ENCODE data around the gene PKD2L1.

The PKD2L1 gene

DNA sequence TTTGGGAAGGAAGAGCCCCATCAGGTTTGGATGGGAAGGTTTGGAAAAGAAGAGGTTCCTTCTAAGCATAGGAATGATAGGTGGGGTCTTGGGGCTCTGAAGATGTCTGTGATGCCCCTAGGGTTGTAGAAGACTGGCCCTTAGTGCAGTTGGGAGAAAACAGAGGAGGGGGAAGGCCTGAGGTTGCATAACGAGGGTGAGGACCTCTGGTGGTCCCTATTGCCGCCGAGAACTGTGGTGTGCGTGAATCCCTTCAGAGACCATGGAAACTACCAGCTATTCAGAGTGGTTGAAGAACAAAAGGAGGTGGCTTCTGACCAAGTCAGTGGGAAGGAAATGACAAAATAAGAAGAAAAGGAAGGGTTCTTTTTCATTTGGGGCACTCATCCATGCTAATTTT lies 3.1 kb upstream of the PKD2L1 start:
- TF ChIP-seq TCF12 (IDR thresholded peaks at IDR 0.05; ENCODE audit: low read depth) (no peak), RAD21 (IDR thresholded peaks at IDR 0.05; ENCODE audit: low read depth) (no peak), FOXM1 (IDR thresholded peaks at IDR 0.05; ENCODE audit: borderline replicate concordance, low read depth) (no peak), YY1 (IDR thresholded peaks at IDR 0.05; ENCODE audit: low read depth) (no peak), ZBTB7A (IDR thresholded peaks at IDR 0.05; ENCODE audit: low read depth) (no peak), TAF1 (IDR thresholded peaks at IDR 0.05; ENCODE audit: low read depth) (no peak), MAX (IDR thresholded peaks at IDR 0.05) (no peak), CREB1 (IDR thresholded peaks at IDR 0.05; ENCODE audit: low read depth) (no peak), EGR1 (IDR thresholded peaks at IDR 0.05) (no peak), CEBPB (IDR thresholded peaks at IDR 0.05) (no peak), EP300 (IDR thresholded peaks at IDR 0.05; ENCODE audit: borderline replicate concordance) (no peak), NFIC (IDR thresholded peaks at IDR 0.05) (no peak), TEAD4 (IDR thresholded peaks at IDR 0.05) (no peak)
- TF ChIP-seq, protein P1, sequence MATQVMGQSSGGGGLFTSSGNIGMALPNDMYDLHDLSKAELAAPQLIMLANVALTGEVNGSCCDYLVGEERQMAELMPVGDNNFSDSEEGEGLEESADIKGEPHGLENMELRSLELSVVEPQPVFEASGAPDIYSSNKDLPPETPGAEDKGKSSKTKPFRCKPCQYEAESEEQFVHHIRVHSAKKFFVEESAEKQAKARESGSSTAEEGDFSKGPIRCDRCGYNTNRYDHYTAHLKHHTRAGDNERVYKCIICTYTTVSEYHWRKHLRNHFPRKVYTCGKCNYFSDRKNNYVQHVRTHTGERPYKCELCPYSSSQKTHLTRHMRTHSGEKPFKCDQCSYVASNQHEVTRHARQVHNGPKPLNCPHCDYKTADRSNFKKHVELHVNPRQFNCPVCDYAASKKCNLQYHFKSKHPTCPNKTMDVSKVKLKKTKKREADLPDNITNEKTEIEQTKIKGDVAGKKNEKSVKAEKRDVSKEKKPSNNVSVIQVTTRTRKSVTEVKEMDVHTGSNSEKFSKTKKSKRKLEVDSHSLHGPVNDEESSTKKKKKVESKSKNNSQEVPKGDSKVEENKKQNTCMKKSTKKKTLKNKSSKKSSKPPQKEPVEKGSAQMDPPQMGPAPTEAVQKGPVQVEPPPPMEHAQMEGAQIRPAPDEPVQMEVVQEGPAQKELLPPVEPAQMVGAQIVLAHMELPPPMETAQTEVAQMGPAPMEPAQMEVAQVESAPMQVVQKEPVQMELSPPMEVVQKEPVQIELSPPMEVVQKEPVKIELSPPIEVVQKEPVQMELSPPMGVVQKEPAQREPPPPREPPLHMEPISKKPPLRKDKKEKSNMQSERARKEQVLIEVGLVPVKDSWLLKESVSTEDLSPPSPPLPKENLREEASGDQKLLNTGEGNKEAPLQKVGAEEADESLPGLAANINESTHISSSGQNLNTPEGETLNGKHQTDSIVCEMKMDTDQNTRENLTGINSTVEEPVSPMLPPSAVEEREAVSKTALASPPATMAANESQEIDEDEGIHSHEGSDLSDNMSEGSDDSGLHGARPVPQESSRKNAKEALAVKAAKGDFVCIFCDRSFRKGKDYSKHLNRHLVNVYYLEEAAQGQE (IDR thresholded peaks at IDR 0.05; ENCODE audit: low read depth) = no peak
- TF ChIP-seq, protein P2, sequence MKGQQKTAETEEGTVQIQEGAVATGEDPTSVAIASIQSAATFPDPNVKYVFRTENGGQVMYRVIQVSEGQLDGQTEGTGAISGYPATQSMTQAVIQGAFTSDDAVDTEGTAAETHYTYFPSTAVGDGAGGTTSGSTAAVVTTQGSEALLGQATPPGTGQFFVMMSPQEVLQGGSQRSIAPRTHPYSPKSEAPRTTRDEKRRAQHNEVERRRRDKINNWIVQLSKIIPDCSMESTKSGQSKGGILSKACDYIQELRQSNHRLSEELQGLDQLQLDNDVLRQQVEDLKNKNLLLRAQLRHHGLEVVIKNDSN (IDR thresholded peaks at IDR 0.05) = no peak

DNA sequence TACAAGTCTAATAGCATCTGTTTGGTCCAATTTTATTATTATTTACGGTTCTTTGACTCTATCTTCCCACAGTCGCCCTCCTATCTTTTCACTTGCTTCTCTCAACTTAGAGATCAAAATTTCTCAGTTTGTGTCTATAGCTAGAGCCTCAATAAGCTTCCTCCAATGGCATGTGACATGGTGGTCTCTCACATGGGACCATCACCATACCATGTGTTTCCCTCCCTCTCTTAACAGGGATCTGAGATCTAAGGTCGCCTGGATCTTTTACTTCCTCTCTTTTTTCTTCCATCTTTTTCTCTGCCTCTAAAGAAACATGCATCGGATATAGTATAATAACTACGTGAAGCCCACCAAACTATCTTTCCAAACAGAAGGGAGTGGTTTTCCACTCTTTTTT lies 1.8 kb downstream of the PKD2L1 start:
- TF ChIP-seq EGR1 (IDR thresholded peaks at IDR 0.05) (no peak), TEAD4 (IDR thresholded peaks at IDR 0.05) (no peak), TCF12 (IDR thresholded peaks at IDR 0.05; ENCODE audit: low read depth) (no peak), YY1 (IDR thresholded peaks at IDR 0.05; ENCODE audit: low read depth) (no peak), CREB1 (IDR thresholded peaks at IDR 0.05; ENCODE audit: low read depth) (no peak), CEBPB (IDR thresholded peaks at IDR 0.05) (no peak), RAD21 (IDR thresholded peaks at IDR 0.05; ENCODE audit: low read depth) (no peak), NFIC (IDR thresholded peaks at IDR 0.05) (no peak), FOXM1 (IDR thresholded peaks at IDR 0.05; ENCODE audit: borderline replicate concordance, low read depth) (no peak)
- TF ChIP-seq, protein P1 (IDR thresholded peaks at IDR 0.05; ENCODE audit: low read depth) = no peak
- TF ChIP-seq, protein P2 (IDR thresholded peaks at IDR 0.05) = no peak

DNA sequence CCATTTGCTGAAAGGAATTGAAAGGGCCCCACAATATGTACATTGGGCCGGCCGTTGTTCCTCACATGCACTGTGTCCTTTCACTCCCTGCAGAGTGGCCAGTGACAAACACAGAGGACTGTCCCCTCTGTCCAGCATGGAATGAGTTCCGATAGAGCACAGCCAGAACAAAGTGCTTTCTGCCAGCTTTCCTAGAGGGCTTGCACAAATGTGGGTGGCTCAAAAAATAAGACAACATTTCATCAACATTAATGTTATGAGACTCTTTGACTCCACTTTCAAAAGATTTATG lies 2.4 kb downstream of the PKD2L1 start:
- TF ChIP-seq RAD21 (IDR thresholded peaks at IDR 0.05; ENCODE audit: low read depth) = no peak
- TF ChIP-seq, protein P1 (IDR thresholded peaks at IDR 0.05; ENCODE audit: low read depth) = peak; percentile 31; the same call in 1 of the 2 replicates
- no peak for TF ChIP-seq YY1 (IDR thresholded peaks at IDR 0.05; ENCODE audit: low read depth)

GRCh38 chr10:100327007-100327717 lies 2.9 kb downstream of the PKD2L1 start:
- TF ChIP-seq TAF1 (IDR thresholded peaks at IDR 0.05; ENCODE audit: low read depth) (no peak), MAX (IDR thresholded peaks at IDR 0.05) (no peak), TEAD4 (IDR thresholded peaks at IDR 0.05) (no peak), CEBPB (IDR thresholded peaks at IDR 0.05) (no peak), NFIC (IDR thresholded peaks at IDR 0.05) (no peak), CREB1 (IDR thresholded peaks at IDR 0.05; ENCODE audit: low read depth) (no peak), YY1 (IDR thresholded peaks at IDR 0.05; ENCODE audit: low read depth) (no peak), ZBTB7A (IDR thresholded peaks at IDR 0.05; ENCODE audit: low read depth) (no peak)

GRCh38 chr10:100325158-100325557 lies 4.9 kb downstream of the PKD2L1 start:
- TF ChIP-seq TAF1 (IDR thresholded peaks at IDR 0.05; ENCODE audit: low read depth) (no peak), NFIC (IDR thresholded peaks at IDR 0.05) (no peak), MAX (IDR thresholded peaks at IDR 0.05) (peak; percentile 25; the same call in 1 of the 2 replicates), EGR1 (IDR thresholded peaks at IDR 0.05) (0 out of 2 replicates have a peak, but pooled peaks have one; percentile 0), CREB1 (IDR thresholded peaks at IDR 0.05; ENCODE audit: low read depth) (no peak), ZBTB7A (IDR thresholded peaks at IDR 0.05; ENCODE audit: low read depth) (no peak), YY1 (IDR thresholded peaks at IDR 0.05; ENCODE audit: low read depth) (peak; percentile 77), RAD21 (IDR thresholded peaks at IDR 0.05; ENCODE audit: low read depth) (no peak), TCF12 (IDR thresholded peaks at IDR 0.05; ENCODE audit: low read depth) (no peak), TEAD4 (IDR thresholded peaks at IDR 0.05) (peak; percentile 60)
- TF ChIP-seq, protein P1 (IDR thresholded peaks at IDR 0.05; ENCODE audit: low read depth) = peak; percentile 98
- TF ChIP-seq, protein P2 (IDR thresholded peaks at IDR 0.05) = no peak

Data from Ishikawa (cell line).